GM19099 (cell line): ENCODE results near the gene KIR2DL3.
"Not testable (repeated sequence)": the region's sequence is repeated elsewhere in the genome, so short reads cannot be mapped to it uniquely, and the experiment has no call there.

Source experiments
- POLR2A ChIP-seq: IDR thresholded peaks from 3 replicates; pipeline ENCODE4 v1.6.1; 2011; ENCODE audit warnings: low read depth; ENCODE audit not compliant: insufficient read length; ENCODE audit errors: extremely low read depth

KIR2DL3 gene

GRCh38 chr19:54729416-54730188 is 8.7 kb upstream of the KIR2DL3 start:
- TF ChIP-seq POLR2A: no peak

GRCh38 chr19:54731191-54731590 is 7.1 kb upstream of the KIR2DL3 start:
- no peak for TF ChIP-seq POLR2A

- TF ChIP-seq POLR2A: no peak
These were observed 402 bp downstream of the KIR2DL3 start for GRCh38 chr19:54738715-54739114.

DNA sequence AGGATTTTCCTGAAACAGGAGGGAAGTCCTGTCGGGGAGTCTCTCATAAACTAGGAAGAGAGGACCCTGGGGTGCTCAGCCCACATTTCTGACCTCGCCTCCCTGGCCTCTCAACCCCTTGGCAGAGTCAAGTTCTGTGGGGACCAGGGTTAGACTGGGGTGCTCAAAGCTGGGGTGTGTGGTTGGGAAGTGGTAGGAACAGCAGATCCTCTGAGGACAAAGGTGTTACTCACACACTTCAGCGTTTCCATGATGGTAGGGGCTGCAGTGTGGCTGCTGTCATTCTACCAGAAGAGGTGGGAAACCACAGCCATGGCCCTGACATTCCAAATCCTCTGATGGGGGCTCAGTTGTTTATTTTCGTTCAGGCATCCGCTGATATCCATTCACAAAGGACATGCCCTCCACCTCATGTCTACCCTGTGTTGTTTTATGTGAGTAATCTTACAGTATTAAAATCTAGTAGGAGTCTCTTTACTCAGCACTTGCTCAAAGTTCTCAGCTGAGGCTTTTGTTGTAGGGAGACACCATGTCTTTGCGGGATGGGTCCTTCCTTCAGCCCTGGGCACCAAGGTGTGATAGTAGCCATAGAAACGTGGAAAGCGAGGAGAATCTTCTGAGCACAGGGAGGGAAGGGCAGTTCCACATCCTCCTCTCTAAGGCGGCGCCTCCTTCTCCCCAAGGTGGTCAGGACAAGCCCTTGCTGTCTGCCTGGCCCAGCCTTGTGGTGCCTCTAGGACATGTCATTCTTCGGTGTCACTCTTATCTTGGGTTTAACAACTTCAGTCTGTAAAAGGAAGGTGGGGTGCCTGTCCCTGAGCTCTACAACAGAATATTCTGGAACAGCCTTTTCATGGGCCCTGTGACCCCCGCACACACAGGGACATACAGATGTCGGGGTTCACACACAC is 1.5 kb downstream of the KIR2DL3 start:
- no peak for TF ChIP-seq POLR2A

- TF ChIP-seq POLR2A: not testable (repeated sequence)
These were observed 31.3 kb downstream of the KIR2DL3 start, which contains the start of gene KIR2DL1 for GRCh38 chr19:54769646-54770045. KIR2DL1 (plus strand) TSS chr19:54769793; CDS start chr19:54769851, 58 bp downstream.

- no peak for TF ChIP-seq POLR2A
These were observed 52.4 kb downstream of the KIR2DL3 start for GRCh38 chr19:54790711-54791110.

DNA sequence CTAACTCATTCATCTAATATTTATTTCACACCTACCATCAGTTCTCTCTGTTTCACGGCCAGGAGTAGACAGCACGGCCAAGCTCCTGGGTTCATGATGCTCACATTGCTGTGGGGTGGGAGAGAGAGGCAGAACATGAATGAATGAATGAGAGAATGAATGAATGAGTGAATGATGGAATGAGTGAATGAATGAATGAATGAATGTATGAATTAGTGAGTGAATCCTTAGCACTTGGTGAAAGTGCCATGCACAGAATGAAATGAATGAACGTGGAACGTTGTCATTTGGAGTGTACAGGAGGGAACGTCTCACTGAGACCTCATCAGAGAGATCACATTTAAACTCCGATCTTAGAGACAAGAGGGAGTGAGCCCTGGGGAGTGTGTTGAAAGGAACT is 53.2 kb downstream of the KIR2DL3 start:
- no peak for TF ChIP-seq POLR2A

- no peak for TF ChIP-seq POLR2A
These were observed 54.5 kb downstream of the KIR2DL3 start for GRCh38 chr19:54792814-54793213.

DNA sequence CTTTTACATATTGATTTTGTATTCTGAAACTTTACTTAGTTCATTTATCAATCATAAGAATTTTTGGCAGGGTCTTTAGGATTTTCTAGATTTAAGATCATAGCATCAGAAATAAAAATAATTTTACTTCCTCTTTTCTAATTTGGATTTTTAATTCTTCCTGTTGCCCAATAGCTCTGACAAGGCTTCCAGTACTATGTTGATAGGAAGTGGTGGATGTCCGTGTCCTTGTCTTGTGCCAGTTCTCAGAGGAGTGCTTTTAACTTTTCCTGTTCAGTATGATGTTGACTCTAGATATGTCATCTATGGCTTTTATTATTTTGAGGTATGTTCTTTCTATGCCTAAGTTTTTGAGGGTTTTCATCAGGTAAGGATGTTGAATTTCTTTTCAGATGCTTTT is 57.4 kb downstream of the KIR2DL3 start:
- TF ChIP-seq POLR2A: no peak
